GM10266 (cell line): ENCODE measurements around the gene IFNL3.

Experiments used
- DNase-seq: peaks from one replicate; pipeline ENCODE4 v3.0.0; 2012; ENCODE audit errors: extremely low spot score
- CTCF ChIP-seq: IDR thresholded peaks from 2 replicates; pipeline ENCODE4 v1.5.1; 2012; ENCODE audit warnings: mild to moderate bottlenecking, low read depth; ENCODE audit not compliant: control insufficient read depth, insufficient read depth; ENCODE audit errors: missing control alignments

Gene IFNL3

DNA sequence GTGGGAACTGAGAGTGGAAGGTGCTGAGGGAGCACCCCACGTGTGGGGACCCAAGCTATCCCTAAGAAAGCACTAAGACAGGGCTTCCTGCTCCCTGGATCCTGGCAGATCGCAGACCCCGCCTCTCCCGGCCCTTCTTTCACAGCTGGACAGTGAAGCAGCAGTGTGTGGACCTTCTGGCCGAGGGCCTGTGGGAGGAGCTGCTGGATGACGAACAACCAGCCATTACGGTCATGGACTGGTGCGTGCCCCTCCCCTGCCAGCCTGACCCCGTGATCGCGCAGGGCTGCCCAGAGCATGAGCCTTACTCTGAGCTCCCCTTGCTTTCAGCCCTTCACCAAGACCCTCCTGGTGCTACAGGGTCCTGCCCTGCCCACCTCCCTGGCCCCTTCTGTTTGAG is 45.8 kb downstream of the IFNL3 start:
- DNase-seq = no peak
- no peak for TF ChIP-seq CTCF

DNA sequence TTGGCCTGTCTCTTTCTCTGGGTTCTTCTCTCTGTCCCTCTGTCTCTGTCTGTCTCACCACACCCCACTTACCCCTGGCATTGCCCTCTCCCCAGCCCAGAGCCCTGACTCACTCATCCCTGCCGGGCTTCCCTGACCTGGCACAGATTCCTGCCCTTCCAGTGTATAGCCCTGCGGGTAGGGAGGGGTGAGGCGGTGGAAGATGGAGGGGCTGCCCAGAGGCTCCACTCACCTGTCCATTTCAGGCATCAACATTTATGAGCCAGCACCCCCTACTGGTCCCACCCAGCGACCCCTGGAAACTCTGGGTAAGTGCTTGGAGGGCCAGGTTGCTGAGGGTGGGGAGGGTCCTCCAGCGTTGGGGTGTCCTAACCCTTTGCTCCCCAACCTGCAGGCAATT is 47.0 kb downstream of the IFNL3 start:
- TF ChIP-seq CTCF = no peak
- DNase-seq = no peak

GRCh38 chr19:39196860-39197562 is 47.8 kb downstream of the IFNL3 start, which contains the start of gene NCCRP1:
Gene NCCRP1, plus strand, starts transcription at chr19:39196964. Its CDS starts 19 bp downstream, at chr19:39196983.
- no peak for DNase-seq
- TF ChIP-seq CTCF = no peak

GRCh38 chr19:39196320-39196719 is 48.5 kb downstream of the IFNL3 start:
- no peak for DNase-seq
- TF ChIP-seq CTCF = no peak

- TF ChIP-seq CTCF = no peak
- no peak for DNase-seq
Measured at GRCh38 chr19:39195755-39196154, 49.1 kb downstream of the IFNL3 start.

- DNase-seq = no peak
- no peak for TF ChIP-seq CTCF
Measured at GRCh38 chr19:39194832-39195542, 49.8 kb downstream of the IFNL3 start.

DNA sequence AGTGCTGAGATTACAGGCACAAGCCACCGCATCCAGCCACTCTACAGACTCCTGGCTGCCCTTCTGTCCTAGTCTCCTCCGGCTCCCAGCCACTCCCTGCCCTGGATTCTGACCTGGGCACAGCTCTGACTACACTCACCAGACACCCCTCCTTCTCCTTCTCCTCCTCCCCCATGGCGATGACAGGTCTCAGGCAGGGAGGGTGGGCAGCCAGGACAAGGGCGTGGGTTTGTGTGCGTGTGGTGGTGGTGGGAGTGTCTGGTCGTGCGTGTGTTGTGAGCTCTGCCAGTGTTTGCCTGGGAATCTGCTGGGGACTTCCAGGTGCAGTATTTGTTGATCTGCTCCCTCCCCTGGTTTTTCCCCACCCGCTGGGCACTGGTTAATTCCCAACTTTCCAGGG is 51.0 kb downstream of the IFNL3 start:
- no peak for DNase-seq
- no peak for TF ChIP-seq CTCF
